CD4-positive, alpha-beta T cell treated with Interleukin-2 at 100 ng/mL for 4 hours (primary cell): ENCODE measurements around the gene KLHL10.
"Not testable (repeated sequence)": the region's sequence is repeated elsewhere in the genome, so short reads cannot be mapped to it uniquely, and the experiment has no call there.

Source experiments
- DNase-seq: peaks from one replicate; pipeline ENCODE4 v3.0.0-alpha.2; 2020; ENCODE audit warnings: low spot score

KLHL10 gene

DNA sequence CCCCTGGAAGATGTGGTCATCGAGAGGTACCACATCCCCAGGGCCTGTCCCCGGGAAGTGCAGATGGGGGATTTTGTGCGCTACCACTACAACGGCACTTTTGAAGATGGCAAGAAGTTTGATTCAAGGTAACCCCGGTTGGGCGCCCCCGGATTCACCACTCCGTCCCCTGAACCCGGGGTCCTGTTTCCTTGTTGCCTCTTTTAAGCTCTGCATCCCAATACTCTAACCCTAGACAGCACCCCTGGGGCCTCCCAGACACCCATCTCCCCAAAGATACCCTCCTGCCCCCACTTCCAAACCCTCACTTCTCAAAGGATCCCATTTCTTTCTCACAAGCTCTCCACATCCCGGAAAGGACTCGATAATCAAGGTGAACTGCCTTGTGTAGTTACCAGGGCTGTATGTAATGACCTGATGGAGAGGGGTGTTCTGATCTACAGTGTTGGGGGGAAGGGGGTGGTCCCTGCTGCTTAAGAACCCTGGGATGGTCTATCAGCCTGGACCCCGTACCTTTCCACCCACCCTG is 24.4 kb upstream of the KLHL10 start:
- no peak for DNase-seq

- no peak for DNase-seq
Measured at GRCh38 chr17:41813699-41814124, 23.9 kb upstream of the KLHL10 start.

- no peak for DNase-seq
Measured at GRCh38 chr17:41814195-41814594, 23.4 kb upstream of the KLHL10 start.

- DNase-seq, result no peak
Measured at GRCh38 chr17:41816637-41817320, 20.8 kb upstream of the KLHL10 start.

DNA sequence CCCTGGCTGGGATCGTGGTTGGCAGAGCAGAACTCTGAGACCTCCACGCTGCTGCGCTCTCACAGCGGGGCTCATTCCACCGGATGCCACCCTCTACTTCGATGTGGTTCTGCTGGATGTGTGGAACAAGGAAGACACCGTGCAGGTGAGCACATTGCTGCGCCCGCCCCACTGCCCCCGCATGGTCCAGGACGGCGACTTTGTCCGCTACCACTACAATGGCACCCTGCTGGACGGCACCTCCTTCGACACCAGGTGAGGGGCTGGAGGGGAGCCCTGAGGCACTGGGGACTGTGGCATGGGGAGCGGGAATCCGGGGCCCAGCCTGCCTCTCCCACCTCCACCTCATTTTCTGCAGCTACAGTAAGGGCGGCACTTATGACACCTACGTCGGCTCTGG is 19.6 kb upstream of the KLHL10 start:
- no peak for DNase-seq

GRCh38 chr17:41821776-41822175 is 15.8 kb upstream of the KLHL10 start:
- DNase-seq, result no peak

- DNase-seq, result no peak
Measured at GRCh38 chr17:41822216-41823140, 15.1 kb upstream of the KLHL10 start.

- no peak for DNase-seq
Measured at GRCh38 chr17:41823141-41823524, 14.5 kb upstream of the KLHL10 start.

DNA sequence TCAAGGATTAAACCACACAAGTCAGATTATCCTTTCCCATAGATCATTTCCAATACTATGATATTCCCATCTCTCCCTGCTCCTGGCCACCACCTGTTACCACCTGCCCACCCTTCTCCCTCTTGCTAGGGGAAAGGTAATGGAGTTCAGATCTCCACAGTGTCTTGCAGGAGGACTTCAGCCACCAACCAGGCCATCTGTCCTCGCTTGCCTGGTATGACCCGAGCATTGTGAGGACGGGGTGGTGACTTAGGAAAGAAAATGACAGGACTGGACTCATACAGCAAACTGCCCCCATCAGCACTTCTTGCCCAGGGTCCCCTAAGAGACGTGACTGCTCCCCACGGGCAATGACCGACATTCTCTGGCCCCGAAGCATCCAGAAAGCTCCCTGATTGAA is 14.0 kb upstream of the KLHL10 start:
- DNase-seq, result no peak

- DNase-seq, result no peak
Measured at GRCh38 chr17:41824086-41824485, 13.5 kb upstream of the KLHL10 start.

DNA sequence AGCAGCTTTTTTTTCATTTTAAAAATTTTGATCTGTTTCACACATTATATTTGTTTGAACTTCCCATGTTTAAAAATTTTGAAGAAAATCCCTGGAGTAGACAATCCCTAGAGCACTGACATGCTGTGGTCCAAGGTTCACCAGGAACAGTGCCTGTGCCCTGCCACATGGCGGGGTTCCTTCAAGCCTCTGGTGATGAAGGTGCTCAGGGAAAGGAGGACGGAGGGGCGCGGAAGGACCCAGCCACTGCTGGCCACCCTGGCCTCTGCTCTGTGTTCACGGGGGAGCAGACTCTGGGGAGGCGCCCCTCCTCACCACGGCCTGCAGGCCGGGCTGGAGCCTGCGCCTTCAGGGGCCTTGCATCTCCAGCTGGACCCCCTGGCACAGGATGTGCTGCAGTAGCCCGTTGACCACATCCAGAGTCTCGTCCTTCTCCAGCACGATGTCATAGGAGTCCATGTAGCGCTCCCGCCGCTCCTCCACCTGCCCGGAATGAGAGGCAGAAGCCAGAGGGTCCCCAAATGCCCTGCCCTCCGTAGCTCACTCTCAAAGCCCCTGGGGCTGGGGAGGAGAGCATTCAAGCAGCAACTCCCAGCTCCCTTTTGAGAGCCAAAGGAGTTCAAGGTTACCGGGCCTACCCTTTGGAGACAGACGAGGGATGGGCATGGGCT is 12.3 kb upstream of the KLHL10 start:
- no peak for DNase-seq

DNA sequence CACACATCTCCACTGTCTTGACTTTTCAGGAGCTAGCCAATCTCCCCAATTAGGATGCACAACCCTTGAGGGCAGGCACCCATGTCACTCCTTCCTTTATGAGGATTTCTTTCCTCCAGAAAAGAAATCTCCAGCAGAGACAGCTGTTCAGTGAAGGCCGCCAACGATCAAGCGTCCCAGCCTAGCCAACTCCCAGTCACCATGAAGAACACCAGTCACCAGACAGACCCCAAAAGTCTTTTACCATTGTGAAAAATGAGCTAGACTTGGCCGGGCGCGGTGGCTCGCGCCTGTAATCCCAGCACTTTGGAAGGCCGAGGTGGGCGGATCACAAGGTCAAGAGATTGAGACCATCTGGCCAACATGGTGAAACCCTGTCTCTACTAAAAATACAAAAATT is 7.7 kb upstream of the KLHL10 start:
- not testable (repeated sequence) for DNase-seq

GRCh38 chr17:41835214-41835799 is 2.3 kb upstream of the KLHL10 start:
- DNase-seq, result no peak

DNA sequence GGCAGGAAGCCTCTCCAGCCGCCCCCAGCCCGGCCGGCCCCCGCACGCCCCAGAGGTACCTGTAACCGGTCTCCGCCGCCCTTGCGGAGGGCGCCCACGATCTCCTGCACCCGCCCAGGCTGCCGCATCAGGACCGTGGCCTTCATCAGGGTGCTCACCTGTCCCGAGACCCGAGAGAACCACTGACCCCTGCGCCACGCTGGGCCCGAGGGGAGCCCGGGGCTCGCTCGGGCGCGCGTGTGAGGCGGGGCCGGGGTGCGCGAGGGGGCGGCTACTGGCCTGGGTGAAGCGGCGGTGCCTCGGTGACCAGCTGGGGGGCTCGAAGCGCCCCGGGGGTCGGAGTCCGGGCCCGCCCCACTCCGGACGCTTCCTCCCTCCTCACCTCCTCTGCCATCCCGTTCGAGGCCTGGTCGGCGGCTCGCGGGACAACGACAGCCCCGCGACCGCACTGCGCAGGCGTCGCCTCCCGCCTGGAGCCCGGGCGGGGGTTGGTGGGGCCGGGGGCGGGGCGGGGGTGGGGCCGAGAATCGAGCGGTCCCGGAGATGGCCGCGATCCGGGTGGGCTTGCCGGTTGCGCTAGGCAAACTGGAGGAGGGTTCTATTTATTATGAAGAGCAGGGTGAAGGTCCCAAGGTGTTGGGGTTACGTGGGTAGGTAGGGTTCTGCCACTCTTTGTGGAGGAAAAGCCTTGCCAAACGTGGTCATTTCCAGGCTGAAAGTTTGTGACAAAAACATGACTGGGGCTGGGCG is 1.6 kb upstream of the KLHL10 start, which contains the start of gene NT5C3B:
NT5C3B (minus strand) TSS at position 433 of the 750 bp plus-strand sequence; CDS start at position 394, 39 bp downstream.
- DNase-seq, result peak; percentile 37

GRCh38 chr17:41836550-41837196 is 952 bp upstream of the KLHL10 start:
- no peak for DNase-seq

DNA sequence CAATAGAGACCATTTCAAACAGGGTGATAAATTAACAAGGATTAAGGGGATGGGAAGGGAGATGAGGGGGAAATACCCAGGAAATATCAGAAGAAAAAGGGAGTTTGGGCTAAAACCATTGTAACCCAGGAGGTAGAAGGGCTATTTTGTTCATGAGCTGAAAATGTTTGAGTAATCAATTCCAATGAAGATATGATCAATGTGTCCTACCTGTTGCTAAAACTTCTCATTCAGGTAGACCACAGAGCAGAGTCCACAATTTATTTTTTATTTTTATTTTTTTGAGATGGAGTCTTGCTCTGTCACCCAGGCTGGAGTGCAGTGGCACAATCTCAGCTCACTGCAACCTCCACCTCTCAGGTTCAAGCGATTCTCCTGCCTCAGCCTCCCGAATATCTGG is 1.8 kb downstream of the KLHL10 start:
- not testable (repeated sequence) for DNase-seq

- DNase-seq, result not testable (repeated sequence)
Measured at GRCh38 chr17:41840781-41841180, 3.2 kb downstream of the KLHL10 start.

- no peak for DNase-seq
Measured at GRCh38 chr17:41844971-41845370, 7.3 kb downstream of the KLHL10 start.

DNA sequence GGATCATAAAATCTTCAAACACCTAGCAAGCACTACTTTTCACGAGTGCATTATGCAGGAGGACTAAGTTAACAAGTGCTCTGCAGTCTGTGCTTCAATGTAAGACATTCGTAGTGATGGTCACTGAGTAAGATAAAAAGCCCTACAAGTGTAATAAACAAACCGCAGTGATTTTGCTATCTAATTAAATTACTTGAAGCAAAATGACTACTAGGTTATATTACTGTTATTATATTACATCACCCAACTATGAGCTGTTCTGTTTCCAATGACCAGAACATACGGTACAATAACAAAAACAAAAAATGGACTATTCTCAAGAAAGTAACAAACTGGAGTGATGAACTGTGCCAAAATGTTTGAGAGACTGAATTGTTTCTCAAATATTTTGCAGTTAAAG is 11.2 kb downstream of the KLHL10 start:
- no peak for DNase-seq

DNA sequence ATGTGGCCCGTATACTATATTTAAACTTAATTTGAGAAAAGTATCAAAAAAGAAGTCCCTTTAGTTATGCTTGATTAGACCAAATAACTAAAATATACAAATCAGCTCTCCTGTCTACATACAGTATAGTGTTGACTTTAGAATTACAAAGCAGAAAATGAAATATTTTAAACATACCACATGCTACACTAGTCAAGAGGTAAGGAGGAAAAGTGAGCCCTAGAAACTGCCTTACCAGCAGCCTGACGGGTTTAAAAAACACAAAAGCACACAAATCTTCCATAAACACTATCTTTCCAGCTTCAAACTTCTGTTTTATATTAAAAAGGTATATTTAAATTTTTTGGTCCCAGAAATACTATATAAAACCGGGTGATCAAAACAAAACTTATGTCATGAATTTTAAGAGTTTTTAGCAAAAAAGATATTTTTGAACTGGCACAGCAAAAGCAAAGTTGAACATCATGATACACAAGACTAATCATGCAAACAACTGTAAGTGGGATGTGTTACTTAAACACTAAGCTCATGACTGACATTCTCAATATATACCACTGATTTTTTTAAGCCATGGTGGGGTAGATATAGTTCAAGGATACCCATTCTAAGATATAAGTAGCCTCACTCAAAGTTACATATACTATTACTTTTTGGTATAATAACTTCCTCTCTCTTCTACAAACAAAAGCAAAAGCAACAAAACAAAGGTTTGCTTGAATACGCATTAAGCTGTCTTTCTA is 11.8 kb downstream of the KLHL10 start:
- no peak for DNase-seq
